Vagina (tissue), 2 donors: Measurements from ENCODE around the gene PSMD8. TPM values are rescaled to one million over a fixed set of nuclear protein-coding genes. Genes with fewer than 3 reads are reported as not detected.

Experiments
- DNase-seq, 2 donors: peaks; one replicate each; pipeline ENCODE4 v3.0.0-alpha.2; 2017; ENCODE audit errors: extremely low spot score in 2 of 2
- H3K27ac ChIP-seq: fragments of 200-600 bp; sonication (generic); one replicate; pipeline ENCODE4 v1.5.1; 2019
- H3K27me3 ChIP-seq: fragments of 200-600 bp; sonication (generic); one replicate; pipeline ENCODE4 v1.5.1; 2019
- H3K36me3 ChIP-seq, 2 donors: fragments of 200-600 bp; sonication (generic); one replicate each; pipeline ENCODE4 v1.5.1; 2017 to 2019
- H3K4me1 ChIP-seq: fragments of 200-600 bp; sonication (generic); one replicate; pipeline ENCODE4 v1.5.1; 2019
- H3K4me3 ChIP-seq, 2 donors: fragments of 200-600 bp; sonication (generic); 1 replicate in 1 of 2; 2 replicates in 1 of 2; pipeline ENCODE4 v1.5.1; 2016 to 2019
- H3K9me3 ChIP-seq: fragments of 200-600 bp; sonication (generic); one replicate; pipeline ENCODE4 v1.5.1; 2019
- POLR2A ChIP-seq, 2 donors: fragments of 450-650 bp; IDR thresholded peaks; one replicate each; pipeline ENCODE4 v1.6.1; 2017; ENCODE audit warnings: antibody characterized with exemption in 2 of 2, mild to moderate bottlenecking in 2 of 2, moderate library complexity in 2 of 2
- POLR2AphosphoS5 ChIP-seq, 2 donors: sonication (generic); formaldehyde crosslinking; IDR thresholded peaks; one replicate each; pipeline ENCODE4 v1.9.0; 2017; ENCODE audit warnings: antibody characterized with exemption in 2 of 2, mild to moderate bottlenecking in 2 of 2, low read depth in 1 of 2; ENCODE audit not compliant: insufficient read depth in 1 of 2
- intact Hi-C: fragments of 100-400 bp; cut with DNase I; formaldehyde crosslinking; loops from one replicate; pipeline ENCODE4 v1.15.1; 2023
- total RNA-seq: library from RNA; depleted of rRNA; stranded (reverse); fragments of >200 nt; gene quantifications from one replicate; pipeline ENCODE4 v1.2.3, GENCODE V29; 2016
- TF ChIP-seq, protein P1 (sequence below), 3 experiments: fragments of 450-650 bp in 2 of 3; fragments of 200-600 bp in 1 of 3; sonication (generic) in 1 of 3; IDR thresholded peaks; one replicate each; pipeline ENCODE4 v1.5.1; 2017 to 2019; ENCODE audit warnings: antibody characterized with exemption in 3 of 3, mild to moderate bottlenecking in 2 of 3, moderate library complexity in 2 of 3

The PSMD8 gene
- total RNA-seq, 1 donor from 2014 or later, result 169 TPM

DNA sequence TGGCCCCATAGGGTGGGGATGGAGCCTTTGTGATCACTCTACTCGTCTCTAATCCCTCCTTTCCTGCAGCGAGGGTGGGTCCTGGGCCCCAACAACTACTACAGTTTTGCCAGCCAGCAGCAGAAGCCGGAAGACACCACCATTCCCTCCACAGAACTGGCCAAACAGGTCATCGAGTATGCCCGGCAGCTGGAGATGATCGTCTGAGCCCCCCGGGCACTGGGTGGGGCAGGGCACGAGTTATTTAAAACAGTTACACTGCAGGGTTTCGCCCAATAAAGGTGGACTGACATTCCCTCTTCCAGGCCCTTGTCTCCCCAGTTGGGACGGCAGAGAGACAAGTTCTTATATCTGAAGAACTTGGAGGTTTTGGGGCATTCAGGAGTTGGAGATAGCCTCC, 8.8 kb downstream of the PSMD8 start:
- TF ChIP-seq POLR2A (IDR thresholded peaks at IDR 0.05) (no peak), POLR2AphosphoS5 (IDR thresholded peaks at IDR 0.05; ENCODE audit: insufficient read depth in 1 of 2, low read depth in 1 of 2) (no peak)
- TF ChIP-seq, protein P1, sequence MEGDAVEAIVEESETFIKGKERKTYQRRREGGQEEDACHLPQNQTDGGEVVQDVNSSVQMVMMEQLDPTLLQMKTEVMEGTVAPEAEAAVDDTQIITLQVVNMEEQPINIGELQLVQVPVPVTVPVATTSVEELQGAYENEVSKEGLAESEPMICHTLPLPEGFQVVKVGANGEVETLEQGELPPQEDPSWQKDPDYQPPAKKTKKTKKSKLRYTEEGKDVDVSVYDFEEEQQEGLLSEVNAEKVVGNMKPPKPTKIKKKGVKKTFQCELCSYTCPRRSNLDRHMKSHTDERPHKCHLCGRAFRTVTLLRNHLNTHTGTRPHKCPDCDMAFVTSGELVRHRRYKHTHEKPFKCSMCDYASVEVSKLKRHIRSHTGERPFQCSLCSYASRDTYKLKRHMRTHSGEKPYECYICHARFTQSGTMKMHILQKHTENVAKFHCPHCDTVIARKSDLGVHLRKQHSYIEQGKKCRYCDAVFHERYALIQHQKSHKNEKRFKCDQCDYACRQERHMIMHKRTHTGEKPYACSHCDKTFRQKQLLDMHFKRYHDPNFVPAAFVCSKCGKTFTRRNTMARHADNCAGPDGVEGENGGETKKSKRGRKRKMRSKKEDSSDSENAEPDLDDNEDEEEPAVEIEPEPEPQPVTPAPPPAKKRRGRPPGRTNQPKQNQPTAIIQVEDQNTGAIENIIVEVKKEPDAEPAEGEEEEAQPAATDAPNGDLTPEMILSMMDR (IDR thresholded peaks at IDR 0.05), result no peak
- Histone ChIP-seq H3K36me3 (peaks cover 0 to 54% of the 10 kb centered on the region in 2 donors), H3K27ac (no peak overlapping the region), H3K9me3 (no peaks in the 10 kb centered on the region), H3K4me1 (peaks cover 24% of the 10 kb centered on the region), H3K27me3 (no peaks in the 10 kb centered on the region), H3K4me3 (no peak overlapping the region)
- intact Hi-C loops, result no loop called here
- DNase-seq, result no peak

DNA sequence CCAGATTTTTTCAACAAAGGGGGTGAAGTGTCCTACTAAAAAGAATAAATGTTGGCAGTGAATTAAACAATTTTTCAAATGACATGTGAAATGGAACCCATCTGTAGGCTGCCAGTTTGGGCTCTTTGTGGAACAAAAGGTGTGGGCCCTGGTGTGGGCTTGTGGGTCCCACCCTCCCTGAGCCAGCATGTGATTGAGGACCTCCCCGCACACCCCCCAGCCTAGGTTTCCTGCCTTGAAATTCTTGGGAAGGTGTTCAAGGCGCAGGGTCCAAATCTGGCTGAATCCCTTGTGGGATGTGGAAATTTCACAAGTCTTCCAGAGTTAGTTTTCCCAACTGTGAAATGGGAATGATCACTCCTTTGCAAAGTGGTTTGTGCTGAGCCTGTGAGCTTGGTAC, 9.4 kb downstream of the PSMD8 start:
- Histone ChIP-seq H3K9me3 (no peaks in the 10 kb centered on the region), H3K27me3 (no peaks in the 10 kb centered on the region), H3K4me1 (peaks cover 30% of the 10 kb centered on the region), H3K36me3 (peaks cover 0 to 53% of the 10 kb centered on the region in 2 donors), H3K4me3 (no peak overlapping the region), H3K27ac (no peak overlapping the region)
- TF ChIP-seq POLR2AphosphoS5 (IDR thresholded peaks at IDR 0.05; ENCODE audit: insufficient read depth in 1 of 2, low read depth in 1 of 2), result no peak
- TF ChIP-seq POLR2A (IDR thresholded peaks at IDR 0.05), result no peak
- TF ChIP-seq, protein P1 (IDR thresholded peaks at IDR 0.05), result no peak
- intact Hi-C loops, result no loop called here
- no peak for DNase-seq

DNA sequence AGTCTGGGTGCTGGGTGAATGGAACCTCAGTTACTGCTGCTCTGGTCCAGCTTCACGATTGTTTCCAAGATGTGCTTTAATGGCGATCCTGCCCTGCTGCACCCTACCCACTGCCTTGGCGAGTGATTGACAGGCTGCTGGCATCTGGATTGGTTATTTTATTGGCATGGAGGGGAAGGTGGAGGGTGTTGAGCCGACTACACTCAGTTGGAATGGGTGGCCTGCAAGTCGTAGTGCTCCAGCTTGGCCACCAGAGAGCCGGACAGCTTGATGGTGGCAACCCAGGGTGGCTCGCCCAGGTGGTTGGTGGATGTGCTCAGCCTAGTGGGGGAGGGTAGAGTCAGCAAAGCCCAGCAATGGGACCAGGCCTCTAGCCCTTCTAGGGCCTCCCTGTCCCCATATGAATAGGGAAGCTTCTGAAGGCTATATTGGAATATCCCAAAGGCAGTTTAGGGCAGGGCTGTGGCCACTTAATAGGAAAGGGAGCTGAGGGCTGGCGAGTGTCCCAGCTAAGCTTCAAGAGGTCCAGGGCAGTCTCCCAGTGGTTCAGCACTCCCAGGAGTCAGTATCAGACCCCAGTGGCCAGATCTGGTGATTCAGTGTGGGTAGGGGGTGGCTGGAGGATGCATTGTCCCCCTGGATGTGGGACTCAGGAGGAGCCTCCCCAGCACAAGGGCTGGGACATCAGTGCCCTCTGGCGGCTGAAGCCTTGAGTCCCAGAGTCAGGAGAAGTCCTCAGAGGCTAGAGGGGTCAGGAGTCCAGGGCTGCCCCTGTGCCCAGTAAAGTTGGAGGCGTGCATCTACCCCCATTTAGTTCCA, 10.0 kb downstream of the PSMD8 start:
- intact Hi-C loops, result no loop called here
- no peaks in the 10 kb centered on the region for H3K27me3 ChIP-seq
- H3K9me3 ChIP-seq, result no peaks in the 10 kb centered on the region
- H3K36me3 ChIP-seq, result peaks cover 0 to 49% of the 10 kb centered on the region in 2 donors
- DNase-seq, result no peak
- no peak for TF ChIP-seq POLR2A (IDR thresholded peaks at IDR 0.05)
- TF ChIP-seq, protein P1 (IDR thresholded peaks at IDR 0.05), result no peak
- no peak for TF ChIP-seq POLR2AphosphoS5 (IDR thresholded peaks at IDR 0.05; ENCODE audit: insufficient read depth in 1 of 2, low read depth in 1 of 2)
- H3K27ac ChIP-seq, result no peak overlapping the region
- no peak overlapping the region for H3K4me3 ChIP-seq
- H3K4me1 ChIP-seq, result peaks cover 36% of the 10 kb centered on the region

DNA sequence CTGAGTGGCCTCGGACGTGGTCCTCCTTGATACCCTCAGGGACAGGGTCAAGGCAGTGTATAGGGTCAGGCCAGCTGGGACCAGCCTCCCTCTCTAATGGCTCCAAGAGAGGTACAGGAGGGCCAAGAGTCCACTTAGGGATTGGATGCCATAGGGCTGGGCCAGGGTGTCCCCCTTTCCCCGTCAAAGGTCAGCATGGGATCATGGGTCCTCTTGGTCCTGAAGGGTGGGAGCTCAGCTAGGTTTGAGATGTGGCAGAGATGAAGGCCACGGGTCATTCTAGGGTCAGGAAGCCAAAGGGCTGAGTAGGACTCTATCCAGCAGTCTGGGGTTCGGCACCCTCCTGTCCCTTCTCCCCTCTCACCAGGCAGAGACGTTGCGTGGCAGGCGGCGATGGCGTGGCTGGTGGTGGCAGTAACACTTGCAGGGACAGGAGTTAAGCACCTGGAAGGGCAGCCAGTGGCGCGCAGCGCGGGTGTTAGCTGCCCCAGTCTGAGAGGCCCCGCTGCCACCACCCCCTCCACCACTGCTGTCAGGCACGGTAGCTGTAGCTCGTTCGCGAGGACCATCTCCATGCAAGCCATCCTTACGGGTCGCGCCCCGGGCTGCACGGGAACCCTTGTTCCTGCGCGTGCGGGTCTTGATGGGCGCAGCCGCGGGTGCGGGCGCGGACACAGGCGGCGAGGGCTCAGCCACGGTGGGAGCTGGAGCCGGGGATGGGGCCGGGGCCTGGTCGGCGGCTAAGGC, 10.9 kb downstream of the PSMD8 start:
- Histone ChIP-seq H3K36me3 (peaks cover 0 to 42% of the 10 kb centered on the region in 2 donors), H3K9me3 (no peaks in the 10 kb centered on the region), H3K27me3 (no peaks in the 10 kb centered on the region), H3K4me3 (no peak overlapping the region), H3K4me1 (peaks cover 39% of the 10 kb centered on the region), H3K27ac (no peak overlapping the region)
- TF ChIP-seq, protein P1 (IDR thresholded peaks at IDR 0.05), result no peak
- TF ChIP-seq POLR2AphosphoS5 (IDR thresholded peaks at IDR 0.05; ENCODE audit: insufficient read depth in 1 of 2, low read depth in 1 of 2) (no peak), POLR2A (IDR thresholded peaks at IDR 0.05) (no peak)
- DNase-seq, result no peak
- intact Hi-C loops, result no loop called here
